CMK (cell line): ENCODE measurements around the gene TMUB1.

Experiments
- DNase-seq: peaks from one replicate; pipeline ENCODE4 v3.0.0-alpha.2; 2010; ENCODE audit warnings: low read depth

Gene TMUB1

DNA sequence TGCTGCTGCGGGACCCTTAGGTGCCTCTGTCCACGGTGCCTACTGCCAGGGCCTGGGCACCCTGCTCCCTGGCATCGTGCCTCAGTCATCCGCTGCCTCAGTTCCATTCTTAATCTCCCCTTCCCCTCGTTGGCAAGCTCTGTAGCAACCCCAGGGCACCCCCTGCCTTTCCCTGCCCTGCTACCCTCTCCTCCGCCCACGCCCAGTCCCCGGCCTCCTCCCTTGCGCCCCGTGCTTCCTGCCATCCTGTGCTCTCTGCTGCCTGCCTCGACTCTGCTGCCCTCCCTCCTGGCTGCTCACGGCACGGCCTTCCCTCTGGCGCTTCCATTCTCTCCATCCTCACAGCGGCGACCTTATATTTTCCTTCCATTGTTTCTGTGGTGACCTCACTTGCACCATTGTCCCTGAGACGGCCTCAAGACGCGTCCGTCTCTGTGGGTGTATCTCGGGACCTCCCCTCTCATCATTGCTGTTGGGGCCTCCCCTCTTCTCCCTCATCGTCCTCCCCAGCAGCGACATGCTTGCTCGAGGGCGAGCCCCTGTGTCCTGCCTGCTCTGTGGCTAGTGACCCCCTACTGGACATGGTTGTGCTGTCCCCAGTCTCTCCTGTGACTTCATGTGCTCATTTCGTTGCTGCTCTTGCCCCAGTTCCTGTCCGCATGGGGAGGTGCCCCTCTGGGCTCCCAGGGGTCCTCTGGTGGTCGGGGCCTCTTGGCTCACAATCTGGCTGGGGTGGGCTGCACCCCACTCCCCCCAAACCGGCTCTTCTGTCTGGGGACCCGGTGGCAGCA, 38.3 kb upstream of the TMUB1 start:
- no peak for DNase-seq

DNA sequence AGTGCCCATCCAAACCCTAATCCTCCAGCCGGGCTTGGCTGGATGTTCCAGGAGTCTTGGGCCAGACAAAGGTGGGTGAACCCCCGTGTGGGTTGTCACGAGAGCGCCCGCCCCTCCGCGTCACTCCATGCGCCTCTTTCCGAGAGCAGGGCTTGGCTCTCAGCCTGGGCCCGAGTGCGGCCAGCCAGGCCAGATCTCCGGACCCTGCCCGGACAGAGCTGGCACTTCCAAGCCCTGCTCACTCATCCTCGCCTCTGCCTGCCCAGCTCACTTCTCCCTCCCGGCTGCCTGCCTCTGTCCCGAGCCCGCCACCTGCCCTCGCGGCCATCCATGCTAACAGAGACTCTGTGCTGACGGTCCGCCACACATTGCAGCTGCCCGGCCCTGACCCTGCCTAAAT, 37.6 kb upstream of the TMUB1 start:
- DNase-seq: no peak

DNA sequence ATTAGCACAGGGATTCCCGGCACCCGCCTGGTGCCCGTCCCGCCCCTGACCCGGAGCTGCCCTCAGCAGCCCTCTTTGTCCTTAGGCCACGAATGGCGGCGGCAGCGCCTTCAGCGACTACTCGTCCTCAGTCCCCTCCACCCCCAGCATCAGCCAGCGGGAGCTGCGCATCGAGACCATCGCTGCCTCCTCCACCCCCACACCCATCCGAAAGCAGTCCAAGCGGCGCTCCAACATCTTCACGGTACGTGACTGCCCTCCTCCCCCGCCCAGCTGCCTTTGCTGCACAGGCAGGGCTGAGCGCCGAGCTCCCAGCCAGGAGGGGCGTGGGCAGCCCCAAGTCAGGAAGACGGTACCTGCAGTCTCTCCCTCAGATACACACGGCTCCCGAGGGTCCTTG, 36.6 kb upstream of the TMUB1 start:
- DNase-seq: no peak

DNA sequence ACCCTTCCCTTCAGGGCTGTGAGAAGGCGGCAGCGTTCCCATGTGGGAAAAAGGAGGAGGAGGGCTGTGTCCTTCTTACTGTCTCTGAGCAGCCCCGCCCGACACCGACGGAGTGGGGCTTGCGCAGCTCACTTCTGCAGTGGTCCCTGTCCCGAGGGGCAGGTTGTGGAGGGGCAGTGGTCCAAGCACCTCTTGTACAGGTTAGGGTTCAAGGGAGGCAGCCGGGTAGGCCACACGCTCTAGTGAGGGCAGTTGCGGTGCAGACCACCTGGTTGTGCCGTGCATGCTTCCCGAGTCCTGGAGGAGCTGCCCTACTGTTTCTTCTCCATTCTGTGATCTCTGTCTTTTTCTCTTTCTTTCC, 35.7 kb upstream of the TMUB1 start:
- no peak for DNase-seq

DNA sequence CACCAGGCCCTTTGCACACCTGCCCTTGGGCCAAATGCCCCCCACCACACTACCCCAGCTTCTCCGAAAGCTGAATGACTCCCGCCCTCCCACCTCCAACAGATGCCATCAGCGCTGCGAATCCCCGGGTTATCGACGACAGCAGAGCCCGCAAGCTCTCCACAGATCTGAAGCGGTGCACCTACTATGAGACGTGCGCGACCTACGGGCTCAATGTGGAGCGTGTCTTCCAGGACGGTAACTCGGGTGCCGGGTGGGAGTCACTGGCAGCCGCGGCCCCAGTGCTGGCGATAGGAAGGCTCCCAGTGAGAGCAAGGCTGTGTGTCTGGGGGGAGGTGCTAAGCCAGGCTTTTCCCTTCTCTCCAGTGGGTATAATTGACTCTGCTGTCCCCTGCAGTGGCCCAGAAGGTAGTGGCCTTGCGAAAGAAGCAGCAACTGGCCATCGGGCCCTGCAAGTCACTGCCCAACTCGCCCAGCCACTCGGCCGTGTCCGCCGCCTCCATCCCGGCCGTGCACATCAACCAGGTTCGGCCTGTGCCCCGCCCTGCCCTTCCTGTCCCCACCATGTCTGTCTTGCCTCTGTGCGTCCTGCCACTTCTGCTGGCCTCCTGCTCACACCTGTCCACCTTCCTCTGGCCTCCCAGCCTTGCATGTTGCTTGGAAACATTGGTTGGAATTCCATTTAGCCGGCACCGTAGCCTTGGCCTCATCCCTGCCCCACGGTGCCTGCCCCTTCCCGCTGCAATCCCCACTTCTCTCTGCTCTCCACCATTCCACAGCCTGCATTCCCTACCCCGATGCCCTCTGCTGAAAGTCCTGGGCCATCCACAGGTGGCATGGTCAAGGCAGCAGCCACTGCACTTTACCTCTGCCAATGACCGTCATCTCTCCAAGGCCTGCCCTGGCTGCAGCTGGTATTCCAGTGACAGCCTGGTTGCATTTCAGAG, 35.1 kb upstream of the TMUB1 start:
- no peak for DNase-seq

DNA sequence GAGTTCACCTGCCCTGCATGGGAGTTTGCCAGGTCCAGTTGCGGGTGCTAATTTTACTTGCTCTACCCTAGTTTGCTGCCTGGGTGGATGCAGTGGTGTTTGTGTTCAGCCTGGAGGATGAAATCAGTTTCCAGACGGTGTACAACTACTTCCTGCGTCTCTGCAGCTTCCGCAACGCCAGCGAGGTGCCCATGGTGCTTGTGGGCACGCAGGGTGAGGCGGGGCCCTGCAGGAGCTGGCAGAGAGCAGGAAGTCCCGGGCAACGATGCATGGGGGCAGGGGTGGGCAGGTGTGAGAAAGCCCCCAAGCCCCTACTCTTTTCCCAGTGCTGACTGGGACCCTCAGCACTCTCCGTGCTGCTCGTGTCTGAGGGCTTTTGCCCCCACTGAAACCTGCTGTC, 34.3 kb upstream of the TMUB1 start:
- no peak for DNase-seq

DNA sequence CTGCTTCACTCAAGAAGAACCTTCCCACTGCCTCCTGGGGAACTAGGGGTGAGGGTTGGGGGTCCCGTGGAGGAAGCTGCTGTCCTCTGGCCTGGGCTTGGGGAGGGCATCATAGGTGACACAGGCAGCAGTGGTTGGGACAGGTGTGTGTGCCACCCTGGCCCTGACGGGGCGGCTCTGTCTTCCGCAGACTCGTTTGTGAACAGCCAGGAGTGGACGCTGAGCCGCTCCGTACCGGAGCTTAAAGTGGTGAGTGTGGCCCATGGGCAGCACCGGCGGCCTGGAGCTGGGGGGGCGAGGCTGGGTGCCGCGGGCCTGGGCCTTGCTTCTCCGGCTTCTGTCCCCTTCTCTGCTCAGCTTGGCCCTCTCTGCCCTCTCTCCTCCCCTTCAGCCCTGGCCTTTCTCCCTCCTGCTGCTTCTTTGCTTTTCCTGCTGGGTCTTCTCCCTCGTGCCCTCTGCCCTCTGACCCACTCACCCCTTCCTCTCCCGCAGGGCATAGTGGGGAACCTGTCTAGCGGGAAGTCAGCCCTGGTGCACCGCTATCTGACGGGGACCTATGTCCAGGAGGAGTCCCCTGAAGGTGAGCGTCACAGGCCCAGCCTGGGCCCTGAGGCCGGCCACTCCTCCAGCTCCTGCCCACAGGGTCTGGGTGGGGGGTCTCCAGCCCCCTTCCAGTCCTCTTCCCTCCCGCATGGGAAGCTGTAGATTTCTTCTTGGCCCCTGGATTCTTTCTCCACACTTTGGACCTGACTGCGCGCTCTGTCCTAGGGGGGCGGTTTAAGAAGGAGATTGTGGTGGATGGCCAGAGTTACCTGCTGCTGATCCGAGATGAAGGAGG, 33.5 kb upstream of the TMUB1 start:
- DNase-seq: no peak

DNA sequence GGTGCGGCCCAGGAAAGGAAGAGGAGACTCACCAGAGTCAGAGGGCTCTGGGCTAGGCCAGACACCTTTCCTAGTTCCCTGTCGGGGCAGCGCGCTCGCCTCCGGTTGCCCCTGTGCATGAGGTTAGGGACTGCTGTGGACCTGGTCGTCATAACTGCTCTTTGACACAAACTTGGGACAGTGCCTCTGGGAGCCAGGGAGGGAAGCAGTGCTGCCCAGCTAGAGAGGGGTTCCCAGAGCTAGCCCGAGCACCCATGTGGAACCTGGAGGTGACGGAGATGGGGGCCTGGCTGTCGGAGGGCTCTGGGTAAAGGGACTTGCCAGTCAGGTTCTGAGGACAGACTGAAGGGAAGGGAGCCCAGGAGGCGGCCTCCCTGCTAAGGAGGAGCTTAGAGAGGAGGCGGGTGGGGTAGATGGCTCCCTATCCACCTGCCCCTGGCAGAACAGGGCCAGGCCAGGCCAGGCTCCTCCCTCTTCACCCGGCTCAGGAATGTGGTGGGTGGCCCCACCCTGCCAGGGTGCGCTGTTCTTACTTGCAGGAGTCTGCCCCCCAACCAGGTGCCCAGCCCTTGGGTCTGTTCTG, 32.6 kb upstream of the TMUB1 start:
- no peak for DNase-seq

DNA sequence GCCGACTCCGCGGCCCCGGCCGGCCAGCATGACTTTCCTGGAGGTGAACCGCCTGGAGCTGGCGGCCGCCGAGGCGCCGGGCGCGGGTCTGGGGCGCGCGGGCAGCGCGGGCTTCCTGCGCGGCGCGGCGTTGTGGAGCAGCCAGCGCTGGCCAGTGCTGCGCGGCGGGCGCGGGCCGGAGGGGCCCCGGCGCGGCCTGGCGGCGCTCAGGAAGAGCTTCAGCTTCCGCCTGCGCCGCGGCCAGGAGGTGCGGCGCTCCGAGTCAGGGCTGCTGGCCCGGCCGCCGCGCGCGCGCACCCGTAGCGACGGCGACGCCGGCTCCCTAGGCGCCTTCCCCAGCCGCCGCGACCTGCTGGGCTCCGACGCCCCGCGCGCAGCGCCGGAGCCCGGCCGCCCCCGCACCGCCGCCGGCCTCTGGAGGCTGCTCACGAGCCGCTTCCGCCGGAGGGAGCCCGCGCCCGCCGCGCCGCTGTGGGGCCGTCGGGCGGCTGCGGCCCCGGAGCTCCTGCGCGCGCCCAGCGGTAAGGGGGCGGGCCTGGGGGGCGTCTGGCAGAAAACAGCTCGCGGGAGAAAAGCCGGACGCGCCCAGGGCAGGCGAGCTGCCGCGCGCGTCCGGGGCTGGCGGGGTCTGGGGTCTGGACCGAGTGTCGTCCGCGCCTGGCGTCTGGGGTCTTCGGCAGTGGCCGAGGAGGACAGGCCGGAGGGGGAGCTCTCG, 32.0 kb upstream of the TMUB1 start:
- DNase-seq: no peak

DNA sequence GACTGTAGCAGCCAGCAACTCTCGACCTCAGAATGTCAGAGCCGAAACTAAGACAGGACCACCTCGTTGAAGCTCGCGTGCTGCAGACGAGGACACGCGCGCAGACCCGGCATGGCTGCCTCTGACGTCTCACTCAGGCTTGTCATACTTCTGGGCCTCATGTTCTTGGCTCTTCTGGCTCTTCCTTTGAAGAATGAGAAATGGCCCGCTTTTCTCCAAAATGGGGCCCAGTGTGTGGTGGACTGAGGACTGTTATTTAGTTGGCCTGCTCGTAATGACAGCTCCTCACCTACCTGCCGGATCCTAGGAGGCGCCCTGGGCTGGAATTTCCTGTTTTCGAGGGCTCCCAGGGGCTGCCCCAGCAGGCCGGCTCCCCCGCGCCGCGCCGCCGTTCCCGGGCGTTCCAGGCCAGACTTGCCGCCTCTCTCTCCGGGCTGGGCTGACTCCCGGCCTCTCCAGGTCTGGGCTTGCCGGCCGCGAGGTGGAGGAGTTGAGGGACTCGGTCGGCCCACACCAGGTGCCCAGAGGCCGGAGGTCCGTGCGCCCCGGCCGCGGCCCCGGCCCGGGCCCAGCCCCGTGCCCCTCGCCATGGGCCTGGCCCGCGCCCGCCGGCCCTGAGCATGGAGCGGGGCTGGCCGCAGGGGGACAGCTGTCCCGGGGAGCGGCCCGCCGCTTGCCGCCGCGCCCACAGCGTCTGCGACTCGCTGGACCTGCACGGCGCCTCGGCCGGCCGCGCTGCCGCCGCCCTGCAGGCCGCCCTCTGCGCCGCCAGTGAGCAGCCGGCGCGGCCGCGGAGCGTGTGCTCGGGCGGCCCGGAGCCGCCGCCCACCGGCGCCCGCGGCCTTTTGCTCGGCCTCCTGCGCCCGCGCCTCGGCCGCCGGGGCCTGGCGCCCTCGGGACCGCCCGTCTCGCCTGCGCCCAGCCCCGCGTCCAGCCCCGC, 31.1 kb upstream of the TMUB1 start:
- DNase-seq: no peak

DNA sequence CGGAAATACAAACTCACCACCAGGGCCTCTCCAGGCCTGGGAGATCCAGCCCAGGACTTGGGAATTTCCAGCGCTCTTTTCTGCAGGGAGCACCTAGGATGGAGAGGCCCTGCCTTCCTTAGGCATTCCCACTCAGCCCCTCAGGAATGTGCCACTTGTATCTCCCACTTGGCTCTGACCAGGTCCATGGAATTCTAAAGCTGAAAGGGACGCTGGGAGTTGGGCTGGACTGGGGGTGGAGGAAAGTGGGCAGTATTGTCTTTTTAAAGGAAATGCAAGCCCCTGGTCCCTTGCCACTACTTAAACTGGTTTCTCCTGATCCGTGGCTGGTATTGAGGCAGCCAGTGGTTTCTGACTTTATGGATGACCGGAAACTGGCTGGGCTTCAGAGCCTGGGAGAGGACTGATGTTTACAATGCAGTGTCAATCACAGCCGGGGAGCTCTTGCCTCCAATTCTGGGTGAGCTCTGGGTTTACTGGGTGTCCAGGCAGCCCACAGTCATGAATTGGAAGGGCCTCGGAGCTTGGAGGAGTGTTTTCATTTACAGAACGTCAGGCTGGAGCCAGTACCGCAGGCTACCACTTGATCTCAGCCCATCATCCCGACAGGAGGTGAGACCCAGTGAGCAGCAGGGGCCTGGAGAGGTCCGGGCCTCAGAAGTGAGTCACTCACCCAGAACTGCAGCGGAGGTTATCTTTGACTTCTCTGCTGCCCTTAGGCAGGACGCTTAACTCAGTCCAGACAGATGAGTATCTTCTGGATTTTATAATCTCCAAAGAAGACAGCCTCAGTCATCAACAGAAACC, 30.3 kb upstream of the TMUB1 start:
- no peak for DNase-seq

DNA sequence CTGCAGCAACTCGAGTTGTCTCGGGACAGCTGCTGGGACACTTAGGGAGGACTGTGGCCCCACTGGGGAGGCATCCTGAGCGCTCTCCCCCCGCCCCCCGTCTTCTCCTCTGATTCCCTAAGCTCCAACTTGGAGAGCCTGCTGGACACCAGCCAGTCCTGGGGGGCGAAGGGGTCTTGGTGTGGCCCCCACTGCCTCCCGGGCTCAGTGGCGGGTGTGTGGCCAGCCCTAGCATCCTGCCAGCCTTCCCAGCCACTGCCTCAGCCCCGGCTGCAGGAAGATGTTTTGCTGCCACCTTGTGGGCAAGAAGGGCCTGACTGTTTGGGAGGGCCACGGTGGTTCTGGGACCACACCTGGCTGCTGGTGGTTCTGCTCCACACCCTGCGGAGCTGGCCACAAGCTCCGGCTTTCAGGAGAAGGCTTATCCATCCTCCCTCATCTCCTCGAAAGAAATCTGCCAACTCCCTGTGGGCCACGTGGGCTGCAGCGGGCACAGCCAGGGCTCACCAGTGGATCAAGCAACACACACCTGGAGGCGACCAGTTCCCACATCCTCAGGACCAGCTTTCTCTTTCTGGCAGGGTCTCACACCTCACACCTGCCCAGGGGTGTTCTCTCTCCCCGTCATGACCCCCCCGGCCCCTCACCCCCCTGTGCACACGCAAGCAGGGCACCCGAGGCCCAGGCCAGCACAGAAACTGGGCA, 27.8 kb upstream of the TMUB1 start:
- DNase-seq: no peak

DNA sequence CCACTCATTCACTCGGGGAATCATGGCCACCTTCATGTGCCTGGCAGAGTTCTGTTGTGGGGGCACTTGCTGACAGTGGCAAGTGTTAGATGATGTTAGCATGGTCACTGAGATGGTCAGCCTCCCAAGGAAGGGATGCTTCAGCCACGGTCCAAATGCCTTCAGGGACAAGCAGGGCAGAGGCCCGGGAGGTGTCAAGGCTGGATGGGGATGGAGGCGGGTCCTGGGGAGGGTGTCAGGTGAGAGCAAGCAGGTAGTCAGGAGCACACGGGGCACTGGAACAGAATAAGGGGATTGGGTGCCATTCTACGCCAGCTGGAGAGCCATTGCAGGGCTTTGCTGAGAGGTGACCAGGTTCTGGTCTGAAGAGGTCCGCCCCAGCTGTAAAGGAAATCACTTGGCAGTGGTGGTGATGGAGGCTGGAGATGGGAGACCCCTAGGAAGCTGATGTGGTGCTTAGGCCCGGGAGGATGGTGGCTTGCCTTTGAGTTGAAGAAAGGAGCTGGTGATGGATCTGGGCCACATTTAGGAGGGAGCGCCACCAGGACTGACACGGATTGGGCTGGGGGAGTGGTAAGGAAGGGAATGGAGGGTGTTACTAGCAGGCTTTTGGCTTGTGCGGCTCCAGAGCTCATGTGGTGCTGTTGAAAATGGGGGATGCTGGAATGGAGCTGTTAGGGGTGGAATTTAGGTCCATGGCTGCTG, 27.1 kb upstream of the TMUB1 start:
- no peak for DNase-seq

DNA sequence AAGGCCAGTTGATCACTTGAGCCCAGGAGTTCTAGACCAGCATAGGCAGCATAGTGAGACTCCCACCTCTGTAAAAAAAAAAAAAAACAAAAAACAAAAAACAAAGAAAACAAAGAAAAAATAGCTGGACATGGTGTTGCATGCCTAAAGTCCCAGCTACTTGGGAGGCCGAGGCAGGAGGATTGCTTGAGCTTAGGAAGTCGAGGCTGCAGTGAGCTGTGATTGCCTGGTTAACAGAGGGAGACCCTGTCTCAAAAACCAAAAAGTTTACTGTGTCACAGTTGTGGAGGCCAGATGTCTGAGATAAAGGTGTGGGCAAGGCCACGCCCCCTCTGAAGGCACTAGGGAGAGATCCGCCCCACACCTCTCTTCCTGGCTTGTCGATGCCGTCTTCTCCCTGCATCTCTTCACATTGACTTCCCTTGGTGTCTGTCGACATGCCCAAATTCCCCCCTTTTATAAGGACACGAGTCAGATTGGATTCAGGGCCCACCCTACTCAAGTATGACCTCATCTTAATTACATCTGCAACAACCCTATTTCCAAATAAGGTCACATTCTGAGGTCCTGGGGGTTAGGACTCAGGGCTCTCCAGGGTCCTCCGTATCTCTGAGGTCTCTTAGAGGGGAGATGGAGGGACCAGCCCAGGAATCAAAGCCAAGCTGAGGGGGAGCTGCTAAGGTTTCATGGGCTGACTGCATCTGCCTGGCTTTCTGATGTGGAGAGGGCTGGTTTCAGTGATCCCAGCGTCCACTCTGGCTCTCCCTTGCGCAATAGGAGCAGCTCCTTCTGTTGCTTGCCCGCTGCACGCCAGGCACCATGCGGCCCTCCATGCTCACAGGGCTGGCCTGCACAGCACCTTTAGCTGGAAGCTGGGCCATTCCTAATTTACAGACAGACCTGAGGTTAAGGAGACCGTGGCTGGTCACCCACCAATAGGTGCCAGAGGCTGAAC, 26.1 kb upstream of the TMUB1 start:
- DNase-seq: no peak

DNA sequence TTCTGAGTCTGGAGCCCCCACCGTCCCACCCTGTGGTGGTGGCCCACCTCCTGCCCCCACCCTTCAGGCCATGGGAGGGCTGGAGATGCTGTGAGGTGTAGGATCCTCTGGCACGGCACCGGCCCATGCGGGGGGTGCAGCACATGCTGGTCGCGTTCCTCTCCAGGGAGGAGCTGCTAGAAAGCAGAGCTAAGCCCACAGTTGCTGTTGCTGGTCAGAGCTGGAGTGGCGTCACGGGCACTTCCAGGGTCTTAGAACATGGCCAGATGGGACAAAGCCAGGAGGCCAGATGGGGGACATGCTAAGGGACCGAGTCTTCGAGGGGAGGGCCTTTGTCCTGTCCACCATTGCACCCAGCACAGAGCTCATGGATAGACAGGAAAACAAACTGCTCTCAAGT, 24.6 kb upstream of the TMUB1 start:
- no peak for DNase-seq

DNA sequence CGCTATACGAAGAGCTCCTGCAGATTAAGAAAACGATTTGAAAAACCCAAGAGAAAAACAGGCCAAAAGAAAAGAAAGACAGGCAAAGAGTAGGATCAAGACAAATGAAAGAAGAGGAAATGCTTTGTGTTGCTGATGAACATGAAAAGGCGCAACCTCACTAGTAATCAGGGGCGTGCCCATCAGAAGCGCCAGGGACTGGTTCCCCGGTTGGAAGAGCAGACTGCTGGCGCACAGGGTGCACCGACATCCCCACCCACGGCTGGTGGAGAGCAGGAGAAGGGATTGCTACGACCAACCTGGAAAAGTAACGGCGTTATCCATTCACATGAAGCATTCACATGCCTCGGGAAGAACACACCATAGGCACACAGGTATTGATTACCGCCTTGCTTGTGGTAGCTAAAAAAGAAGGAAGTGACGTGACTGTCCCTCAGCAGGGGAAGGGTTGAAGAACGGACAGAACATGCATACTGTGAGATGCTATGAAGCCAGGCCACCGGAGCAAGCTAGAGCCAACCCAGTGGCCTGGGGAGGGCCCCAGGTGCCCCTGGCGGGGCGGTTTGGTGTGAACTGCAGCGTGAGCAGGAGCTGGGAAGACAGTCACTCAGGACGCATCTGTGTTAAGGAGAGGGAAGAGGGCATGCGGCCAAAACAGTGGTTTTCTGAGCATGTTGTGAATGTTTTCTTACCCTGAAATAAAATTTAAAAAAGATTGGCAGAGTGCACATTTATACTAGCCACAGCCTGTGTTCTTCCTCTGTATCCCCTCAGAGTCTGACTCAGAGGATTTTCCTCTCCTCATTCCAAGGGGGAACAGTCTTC, 21.3 kb upstream of the TMUB1 start:
- DNase-seq: no peak
